Prostate gland (tissue), 2 donors: ENCODE results near the gene MIPOL1.

Experiments used
- CTCF ChIP-seq, 4 experiments: fragments of 200-600 bp in 2 of 4; fragments of 450-650 bp in 2 of 4; sonication (generic) in 2 of 4; IDR thresholded peaks; 1 replicate in 3 of 4; 2 replicates in 1 of 4; pipeline ENCODE4 v1.5.1; 2016 to 2019; ENCODE audit warnings: antibody characterized with exemption in 4 of 4, mild to moderate bottlenecking in 2 of 4, moderate library complexity in 2 of 4
- POLR2A ChIP-seq: fragments of 450-650 bp; IDR thresholded peaks from one replicate; pipeline ENCODE4 v1.6.1; 2016; ENCODE audit warnings: antibody characterized with exemption, mild to moderate bottlenecking

GRCh38 chr14:37165794-37166193, 31.9 kb upstream of the MIPOL1 start:
- TF ChIP-seq CTCF (IDR thresholded peaks at IDR 0.05) (no peak), POLR2A (no peak)
